Dendritic cell treated with granulocyte-macrophage colony-stimulating factor and Interleukin-4, amounts not matched to agents 40 ng/mL and 50 ng/mL, for 4 days (primary cell): Measurements from ENCODE around the gene POP7.

ENCODE experiments used
- H3K27ac Mint-ChIP-seq: one replicate; pipeline ENCODE4 v1.8.0; 2022; ENCODE audit warnings: mild to moderate bottlenecking, mixed read lengths
- H3K27me3 Mint-ChIP-seq: one replicate; pipeline ENCODE4 v1.8.0; 2022; ENCODE audit warnings: mild to moderate bottlenecking, mixed read lengths
- H3K36me3 Mint-ChIP-seq: one replicate; pipeline ENCODE4 v1.8.0; 2022; ENCODE audit warnings: low read depth, mixed read lengths
- H3K4me1 Mint-ChIP-seq: one replicate; pipeline ENCODE4 v1.8.0; 2022; ENCODE audit warnings: low read depth, mixed read lengths
- H3K4me3 Mint-ChIP-seq: one replicate; pipeline ENCODE4 v1.8.0; 2022; ENCODE audit warnings: mild to moderate bottlenecking, moderate library complexity, mixed read lengths
- H3K9me3 Mint-ChIP-seq: one replicate; pipeline ENCODE4 v1.8.0; 2022; ENCODE audit warnings: mixed read lengths
- intact Hi-C: fragments of 100-400 bp; cut with micrococcal nuclease; formaldehyde crosslinking; loops from one replicate; pipeline ENCODE4 v1.15.0; 2022

The POP7 gene

DNA sequence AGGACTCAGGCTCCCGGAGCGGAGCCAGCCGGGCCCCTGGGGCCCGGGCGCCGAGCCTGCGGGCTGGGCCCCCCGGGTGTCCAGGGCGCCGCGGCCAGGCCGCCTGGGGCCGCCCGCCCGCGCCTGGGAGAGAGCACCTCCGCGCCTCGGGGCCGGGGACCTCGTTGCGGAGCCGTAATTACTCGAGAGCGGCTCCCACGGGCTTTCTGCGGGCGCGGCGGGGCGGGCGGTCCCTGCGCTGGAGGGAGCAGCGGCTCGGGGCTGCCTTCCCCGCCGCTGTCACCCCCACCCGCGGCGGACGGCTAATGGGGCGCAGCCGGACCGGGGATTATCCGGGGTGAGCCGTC, 30.8 kb upstream of the POP7 start:
- Mint-ChIP-seq H3K9me3 (no peaks in the 10 kb centered on the region), H3K4me3 (peak overlapping the region; percentile 91), H3K27me3 (peaks cover 6% of the 10 kb centered on the region), H3K36me3 (peaks cover 60% of the 10 kb centered on the region), H3K4me1 (peaks cover 31% of the 10 kb centered on the region), H3K27ac (peak overlapping the region; percentile 96)
- intact Hi-C loops: loop anchor here (10.0 kb wide), 1 partner anchor 90 kb away; the partner anchor contains the start of genes FBXO24 and LRCH4

DNA sequence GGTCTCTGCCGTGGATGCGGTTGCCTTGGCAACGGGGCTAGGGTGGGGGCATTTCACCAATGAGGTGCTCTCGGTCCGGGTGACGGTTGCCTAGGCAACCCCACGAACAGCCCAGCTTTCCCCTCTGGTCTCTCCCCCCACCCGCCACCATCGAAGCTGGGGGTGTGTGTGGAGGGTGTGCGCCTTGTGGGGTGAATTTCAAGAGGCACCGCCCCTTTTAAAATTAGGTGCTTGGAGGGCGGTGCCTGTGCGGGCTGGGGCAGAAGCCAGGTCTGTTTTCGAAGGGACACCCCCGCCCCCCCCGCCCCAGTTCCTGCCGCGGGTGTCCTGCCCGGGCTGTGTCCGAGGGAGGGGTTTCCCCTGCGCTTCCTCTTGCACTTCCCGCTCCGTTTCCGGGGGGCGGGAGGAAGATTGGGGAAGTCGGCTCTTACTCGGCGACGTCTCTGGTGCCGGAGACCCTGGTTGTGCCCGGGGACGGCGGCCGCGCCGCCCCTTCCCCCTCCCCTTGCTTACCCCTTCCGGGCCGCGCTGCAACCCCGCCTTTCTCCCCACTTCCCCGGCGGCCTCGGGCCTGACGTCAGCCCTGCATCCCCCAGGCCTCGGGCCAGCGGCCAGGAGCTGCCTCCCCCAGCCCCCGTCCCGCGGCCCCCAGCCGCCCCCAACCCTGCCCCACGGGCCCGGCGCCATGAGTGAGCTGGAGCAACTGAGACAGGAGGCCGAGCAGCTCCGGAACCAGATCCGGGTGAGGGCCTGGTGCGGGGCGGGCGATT, 30.2 kb upstream of the POP7 start:
- Mint-ChIP-seq H3K36me3 (peaks cover 67% of the 10 kb centered on the region), H3K4me3 (peak overlapping the region; percentile 72)
- intact Hi-C loops: loop anchor here (10.0 kb wide), 1 partner anchor 91 kb away; the partner anchor contains the start of genes FBXO24 and LRCH4

DNA sequence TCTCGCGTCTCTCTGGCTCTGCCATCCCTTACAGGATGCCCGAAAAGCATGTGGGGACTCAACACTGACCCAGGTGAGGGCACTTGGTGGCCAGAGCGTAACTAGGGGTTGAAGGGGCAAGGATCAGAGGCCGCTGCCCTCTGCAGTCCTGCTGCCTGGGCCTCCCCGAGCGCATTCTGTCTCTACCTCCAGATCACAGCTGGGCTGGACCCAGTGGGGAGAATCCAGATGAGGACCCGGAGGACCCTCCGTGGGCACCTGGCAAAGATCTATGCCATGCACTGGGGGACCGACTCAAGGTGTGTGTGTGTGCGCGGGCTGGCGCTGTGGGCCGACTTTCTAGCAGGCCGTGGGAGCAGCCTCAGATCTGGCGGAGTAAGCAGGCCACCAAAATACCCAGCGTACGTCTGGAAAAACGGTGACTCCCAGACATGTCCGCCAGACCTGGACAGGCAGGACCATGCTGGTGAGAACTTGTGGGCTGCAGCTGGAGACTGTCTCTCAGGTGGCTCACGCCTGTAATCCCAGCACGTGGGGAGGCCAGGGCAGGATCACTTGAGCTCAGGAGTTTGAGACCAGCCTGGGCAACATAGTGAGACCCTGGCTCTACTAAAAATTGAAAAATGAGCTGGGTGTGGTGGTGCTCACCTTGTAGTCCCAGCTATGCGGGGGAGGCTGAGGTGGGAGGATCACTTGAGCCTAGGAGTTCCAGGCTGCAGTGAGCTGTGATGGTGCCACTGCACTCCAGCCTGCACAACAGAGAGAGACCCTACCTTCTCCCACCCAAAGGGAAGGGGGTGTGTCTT, 29.2 kb upstream of the POP7 start:
- Mint-ChIP-seq H3K27ac (peak overlapping the region; percentile 63), H3K36me3 (peaks cover 77% of the 10 kb centered on the region), H3K27me3 (peaks cover 2% of the 10 kb centered on the region), H3K4me1 (peaks cover 42% of the 10 kb centered on the region), H3K4me3 (peak overlapping the region; percentile 67), H3K9me3 (no peaks in the 10 kb centered on the region)
- intact Hi-C loops: loop anchor here (10.0 kb wide), 1 partner anchor 92 kb away; the partner anchor contains the start of genes FBXO24 and LRCH4

More for the DNA sequence above, 30.2 kb upstream of the POP7 start:
- no peaks in the 10 kb centered on the region for H3K9me3 Mint-ChIP-seq
- H3K27ac Mint-ChIP-seq: peak overlapping the region; percentile 63
- peaks cover 6% of the 10 kb centered on the region for H3K27me3 Mint-ChIP-seq
- H3K4me1 Mint-ChIP-seq: peaks cover 38% of the 10 kb centered on the region

DNA sequence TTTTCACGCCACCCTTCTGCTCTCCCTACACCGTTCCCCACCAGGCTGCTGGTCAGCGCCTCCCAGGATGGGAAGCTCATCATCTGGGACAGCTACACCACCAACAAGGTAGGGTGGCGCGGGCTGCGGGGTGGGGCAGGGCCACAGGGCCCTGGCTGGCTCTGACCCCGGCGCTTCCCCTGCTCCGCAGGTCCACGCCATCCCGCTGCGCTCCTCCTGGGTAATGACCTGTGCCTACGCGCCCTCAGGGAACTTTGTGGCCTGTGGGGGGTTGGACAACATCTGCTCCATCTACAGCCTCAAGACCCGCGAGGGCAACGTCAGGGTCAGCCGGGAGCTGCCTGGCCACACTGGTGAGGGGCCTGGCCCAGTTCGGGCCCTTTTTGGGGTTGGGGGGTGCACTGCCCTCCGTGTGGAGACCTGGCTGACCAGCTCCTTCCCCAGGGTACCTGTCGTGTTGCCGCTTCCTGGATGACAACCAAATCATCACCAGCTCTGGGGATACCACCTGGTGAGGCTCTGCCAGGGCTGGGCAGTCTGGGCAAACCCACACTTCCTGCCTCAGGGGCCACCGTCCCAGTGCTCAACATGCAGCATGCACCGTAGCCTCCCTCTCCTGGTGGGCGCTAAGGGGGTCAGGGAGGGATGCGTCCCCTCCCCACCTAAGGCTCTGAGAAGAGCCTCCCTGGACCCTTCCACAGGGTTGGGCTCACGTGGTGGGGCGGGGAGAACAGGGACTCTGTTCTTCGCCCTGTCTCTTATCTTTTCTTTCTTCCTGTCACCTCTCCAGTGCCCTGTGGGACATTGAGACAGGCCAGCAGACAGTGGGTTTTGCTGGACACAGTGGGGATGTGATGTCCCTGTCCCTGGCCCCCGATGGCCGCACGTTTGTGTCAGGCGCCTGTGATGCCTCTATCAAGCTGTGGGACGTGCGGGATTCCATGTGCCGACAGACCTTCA, 28.3 kb upstream of the POP7 start:
- H3K9me3 Mint-ChIP-seq: no peaks in the 10 kb centered on the region
- peaks cover 42% of the 10 kb centered on the region for H3K4me1 Mint-ChIP-seq
- peak overlapping the region; percentile 16 for H3K27ac Mint-ChIP-seq
- intact Hi-C loops: loop anchor here (10.0 kb wide), 1 partner anchor 93 kb away; the partner anchor contains the start of genes FBXO24 and LRCH4
- no peak overlapping the region for H3K4me3 Mint-ChIP-seq
- H3K36me3 Mint-ChIP-seq: peaks cover 85% of the 10 kb centered on the region
- H3K27me3 Mint-ChIP-seq: no peaks in the 10 kb centered on the region

DNA sequence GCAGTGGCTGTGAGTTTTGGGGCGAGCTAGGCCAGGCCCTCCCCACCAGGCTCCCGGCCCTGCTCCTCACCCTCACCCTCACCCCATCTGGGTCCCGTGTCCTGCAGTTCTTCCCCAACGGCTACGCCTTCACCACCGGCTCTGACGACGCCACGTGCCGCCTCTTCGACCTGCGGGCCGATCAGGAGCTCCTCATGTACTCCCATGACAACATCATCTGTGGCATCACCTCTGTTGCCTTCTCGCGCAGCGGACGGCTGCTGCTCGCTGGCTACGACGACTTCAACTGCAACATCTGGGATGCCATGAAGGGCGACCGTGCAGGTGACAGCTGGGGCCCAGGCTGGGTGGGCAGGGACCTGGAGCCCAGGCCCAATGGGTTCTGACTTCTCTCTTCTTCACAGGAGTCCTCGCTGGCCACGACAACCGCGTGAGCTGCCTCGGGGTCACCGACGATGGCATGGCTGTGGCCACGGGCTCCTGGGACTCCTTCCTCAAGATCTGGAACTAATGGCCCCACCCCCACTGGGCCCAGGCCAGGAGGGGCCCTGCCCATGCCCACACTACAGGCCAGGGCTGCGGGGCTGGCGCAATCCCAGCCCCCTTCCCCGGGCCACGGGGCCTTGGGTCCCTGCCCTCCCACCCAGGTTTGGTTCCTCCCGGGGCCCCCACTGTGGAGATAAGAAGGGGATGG, 27.5 kb upstream of the POP7 start:
- intact Hi-C loops: loop anchor here (10.0 kb wide), 1 partner anchor 94 kb away; the partner anchor contains the start of genes FBXO24 and LRCH4
- no peak overlapping the region for H3K4me3 Mint-ChIP-seq
- H3K27me3 Mint-ChIP-seq: no peaks in the 10 kb centered on the region

DNA sequence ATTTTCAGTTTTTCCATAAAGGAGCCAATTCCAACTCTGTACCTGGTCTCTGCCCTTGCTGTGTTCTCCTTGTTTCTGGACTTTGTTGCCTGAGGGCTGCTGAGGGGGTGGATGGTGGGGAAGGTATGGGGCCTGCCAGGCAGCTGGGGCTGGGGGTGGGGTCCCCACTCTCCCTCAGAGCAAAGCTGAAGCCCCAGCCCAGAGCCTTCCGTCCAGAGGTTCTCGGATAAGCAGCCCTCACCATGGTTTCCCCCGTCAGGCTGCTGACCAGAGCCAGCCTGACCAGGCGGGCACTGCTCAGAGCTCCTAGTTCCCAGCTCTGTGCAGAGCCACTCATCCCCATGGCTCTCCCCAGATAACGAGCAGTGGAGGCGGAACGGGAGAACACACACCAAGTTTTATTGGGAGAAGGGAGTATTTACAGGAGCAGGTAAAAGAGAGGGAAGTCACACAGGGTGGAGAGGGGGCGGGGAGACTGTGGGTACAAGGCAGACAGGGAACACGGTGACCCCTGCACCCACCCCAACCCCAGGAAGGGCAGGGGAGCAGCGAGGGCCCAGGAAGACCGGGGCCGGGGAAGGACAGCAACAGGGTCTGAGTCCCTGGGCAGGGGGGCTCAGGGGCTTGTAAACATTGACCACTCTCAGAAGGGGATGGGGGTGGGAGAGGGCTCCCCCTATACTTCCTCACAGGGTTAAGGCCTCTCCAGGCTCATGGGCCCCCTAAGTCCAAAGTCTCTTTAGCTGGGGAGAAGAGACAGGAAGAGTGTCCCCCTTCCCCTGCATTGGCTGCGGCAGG, 26.6 kb upstream of the POP7 start:
- Mint-ChIP-seq H3K4me1 (peaks cover 42% of the 10 kb centered on the region), H3K9me3 (no peaks in the 10 kb centered on the region), H3K27ac (peak overlapping the region; percentile 9), H3K36me3 (peaks cover 94% of the 10 kb centered on the region), H3K4me3 (no peak overlapping the region), H3K27me3 (no peaks in the 10 kb centered on the region)
- intact Hi-C loops: loop anchor here (10.0 kb wide), 1 partner anchor 95 kb away; the partner anchor contains the start of genes FBXO24 and LRCH4

More for the DNA sequence above, 27.5 kb upstream of the POP7 start:
- peaks cover 42% of the 10 kb centered on the region for H3K4me1 Mint-ChIP-seq
- no peaks in the 10 kb centered on the region for H3K9me3 Mint-ChIP-seq
- H3K36me3 Mint-ChIP-seq: peaks cover 94% of the 10 kb centered on the region
- H3K27ac Mint-ChIP-seq: peak overlapping the region; percentile 16

DNA sequence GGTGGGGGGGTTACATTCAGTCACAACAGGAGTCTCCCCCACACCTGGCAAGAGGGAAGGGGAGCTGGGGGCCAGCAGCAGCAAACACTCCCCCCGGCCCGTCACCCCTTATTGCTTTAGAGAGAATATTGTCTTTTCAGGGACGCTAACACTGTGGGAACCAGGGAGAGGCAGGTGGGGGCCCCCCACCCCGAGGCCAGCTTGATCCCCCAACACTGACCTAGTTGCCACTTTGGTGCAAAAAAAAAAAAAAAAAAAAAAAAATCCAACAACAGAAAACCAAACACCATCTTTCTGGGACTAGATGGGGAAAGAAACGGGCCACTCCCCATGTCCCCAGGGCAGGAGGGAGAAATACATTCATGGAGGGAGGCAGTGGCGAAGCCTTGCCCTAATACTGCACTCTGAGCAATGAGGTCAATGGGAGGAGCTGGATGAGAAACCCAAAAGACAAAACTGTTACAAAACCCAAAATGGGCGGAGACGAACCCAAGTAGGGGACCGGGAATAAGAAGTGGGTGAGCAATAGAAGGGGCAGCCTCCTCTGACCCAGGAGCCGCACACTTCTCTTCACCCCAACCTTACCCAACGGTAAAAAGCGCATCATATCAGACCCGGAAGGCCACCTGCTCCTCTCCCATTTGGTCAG, 25.9 kb upstream of the POP7 start:
- intact Hi-C loops: loop anchor here (10.0 kb wide), 1 partner anchor 95 kb away; the partner anchor contains the start of genes FBXO24 and LRCH4
- Mint-ChIP-seq H3K27me3 (no peaks in the 10 kb centered on the region), H3K36me3 (peaks cover 94% of the 10 kb centered on the region), H3K4me1 (peaks cover 42% of the 10 kb centered on the region), H3K4me3 (no peak overlapping the region), H3K9me3 (no peaks in the 10 kb centered on the region), H3K27ac (peak overlapping the region; percentile 9)

DNA sequence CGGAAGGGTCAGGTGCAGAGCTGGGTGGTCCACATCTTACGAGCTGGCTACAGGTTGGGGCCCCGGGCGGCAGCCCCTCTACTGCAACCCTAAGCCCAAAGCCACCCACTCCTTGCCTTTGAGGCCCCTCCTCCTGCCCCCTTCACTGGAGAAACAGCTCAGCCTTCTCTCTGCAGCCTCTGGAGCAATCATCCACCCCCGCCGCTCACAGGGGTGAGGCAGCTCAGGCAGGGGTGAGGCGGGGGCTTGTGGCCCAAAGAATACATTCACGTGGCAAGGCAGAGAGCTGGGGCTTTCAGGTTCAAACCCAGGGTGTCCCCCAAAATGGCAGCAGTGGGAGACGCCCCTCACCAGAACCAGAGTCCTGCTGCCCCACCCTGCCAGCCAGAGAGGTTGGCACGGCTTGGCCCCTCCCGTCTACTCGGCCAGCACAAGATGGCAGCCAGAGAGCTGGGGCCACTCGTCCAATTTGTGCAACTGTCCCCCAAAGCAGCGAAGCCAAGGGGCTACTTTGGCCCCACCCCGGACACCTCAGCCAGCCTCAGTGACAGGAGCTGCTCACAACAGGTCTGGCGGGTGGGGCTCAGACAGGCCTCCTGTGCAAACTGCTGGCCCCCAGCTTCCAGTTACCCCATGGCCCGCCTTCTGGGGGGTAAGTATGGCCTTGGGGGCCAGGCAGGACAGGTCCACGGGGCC, 25.2 kb upstream of the POP7 start:
- Mint-ChIP-seq H3K9me3 (no peaks in the 10 kb centered on the region), H3K27me3 (no peaks in the 10 kb centered on the region), H3K4me3 (no peak overlapping the region), H3K27ac (peak overlapping the region; percentile 9), H3K36me3 (peaks cover 100% of the 10 kb centered on the region), H3K4me1 (peaks cover 42% of the 10 kb centered on the region)
- intact Hi-C loops: no loop called here

DNA sequence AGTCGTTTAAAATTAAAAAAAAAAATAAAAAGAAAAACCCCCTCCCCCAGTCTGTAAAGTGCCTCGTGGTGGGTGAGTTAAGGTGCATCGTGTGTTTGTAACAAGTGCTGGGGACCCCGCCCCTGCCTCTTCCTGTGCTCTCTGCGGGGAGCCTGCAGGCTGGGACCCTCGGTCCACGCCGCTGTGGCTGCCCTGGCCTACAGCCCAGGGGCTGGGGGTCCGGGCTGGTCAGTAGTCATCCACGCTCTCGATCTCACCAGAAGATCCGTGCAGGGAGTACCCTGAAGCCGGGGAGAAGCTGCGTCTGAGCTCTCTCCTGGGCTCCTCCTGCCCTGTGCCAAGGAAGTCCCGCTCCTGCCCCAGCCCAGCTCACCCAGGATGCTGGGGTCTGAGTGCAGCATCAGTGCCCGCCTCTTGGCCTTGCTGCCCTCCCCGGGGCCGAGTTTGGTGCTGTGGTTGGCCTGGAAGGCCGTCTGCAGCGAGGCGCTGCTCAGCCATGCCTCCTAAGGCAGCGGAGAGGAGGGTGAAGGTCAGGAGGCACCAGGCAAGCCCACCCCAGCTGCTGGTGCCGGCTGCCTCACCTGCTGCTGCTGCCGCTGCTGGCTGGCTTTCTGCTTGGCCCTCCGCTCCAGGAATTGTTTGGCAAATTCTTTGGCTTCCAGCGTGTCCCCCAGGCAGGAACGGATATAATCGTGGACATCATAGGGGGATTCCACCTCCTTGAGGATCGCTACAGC, 24.3 kb upstream of the POP7 start:
- H3K27me3 Mint-ChIP-seq: no peaks in the 10 kb centered on the region
- no peak overlapping the region for H3K27ac Mint-ChIP-seq
- intact Hi-C loops: no loop called here
- no peaks in the 10 kb centered on the region for H3K9me3 Mint-ChIP-seq
- no peak overlapping the region for H3K4me3 Mint-ChIP-seq
- peaks cover 100% of the 10 kb centered on the region for H3K36me3 Mint-ChIP-seq
- H3K4me1 Mint-ChIP-seq: peaks cover 36% of the 10 kb centered on the region

DNA sequence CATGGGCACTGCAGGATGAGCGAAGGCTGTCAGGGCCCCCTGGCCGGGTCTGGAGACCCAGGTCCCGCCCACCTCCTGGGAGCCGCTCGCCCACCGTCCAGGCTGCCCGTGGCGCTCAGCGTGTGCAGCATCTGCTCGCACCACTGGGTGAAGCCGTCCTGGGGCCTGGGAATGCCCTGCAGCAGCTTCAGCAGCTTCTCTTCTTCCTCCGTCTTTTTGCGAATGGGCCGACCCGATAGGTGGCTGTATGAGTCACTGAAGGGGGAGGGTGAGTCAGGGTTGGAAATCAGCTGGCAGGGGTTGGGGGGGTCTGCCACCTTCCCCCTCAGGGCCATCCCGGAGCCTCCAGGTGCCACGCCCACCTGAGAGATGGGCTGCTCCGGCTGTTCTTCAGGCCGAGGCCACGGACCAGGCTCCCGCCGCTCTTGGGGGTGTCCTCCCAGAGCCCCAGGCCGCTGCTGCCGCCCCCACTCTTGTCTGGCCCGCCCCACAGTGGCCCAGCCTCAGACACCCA, 23.6 kb upstream of the POP7 start:
- Mint-ChIP-seq H3K27ac (no peak overlapping the region), H3K36me3 (peaks cover 100% of the 10 kb centered on the region), H3K27me3 (no peaks in the 10 kb centered on the region), H3K4me3 (no peak overlapping the region), H3K9me3 (no peaks in the 10 kb centered on the region), H3K4me1 (peaks cover 32% of the 10 kb centered on the region)
- intact Hi-C loops: no loop called here
